Erythroblast (primary cell): ENCODE measurements around the gene RHBDL2.

Experiments
- GATA1 ChIP-seq: IDR thresholded peaks from 2 replicates; pipeline ENCODE4 v1.6.1; 2011; ENCODE audit warnings: low read depth, mild to moderate bottlenecking, control low read depth, low read length, moderate library complexity
- POLR2A ChIP-seq: IDR thresholded peaks from 2 replicates; pipeline ENCODE4 v1.6.1; 2011; ENCODE audit warnings: mild to moderate bottlenecking, low read length

GRCh38 chr1:38990386-38990737, 48.7 kb upstream of the RHBDL2 start:
- no peak for TF ChIP-seq POLR2A
- no peak for TF ChIP-seq GATA1
